ENCODE data around the gene RETSAT.
"Not testable (repeated sequence)": the region's sequence is repeated elsewhere in the genome, so short reads cannot be mapped to it uniquely, and the experiment has no call there.

RETSAT gene

GRCh38 chr2:85357736-85358135 lies 3.4 kb upstream of the RETSAT start:
- no peak overlapping the region for H3K27ac ChIP-seq
- TF ChIP-seq CTCF (IDR thresholded peaks at IDR 0.05) (no peak), ZFX (IDR thresholded peaks at IDR 0.05; ENCODE audit: borderline replicate concordance) (no peak)

- no peak overlapping the region for H3K27ac ChIP-seq
- TF ChIP-seq ZFX (IDR thresholded peaks at IDR 0.05; ENCODE audit: borderline replicate concordance) (no peak), CTCF (IDR thresholded peaks at IDR 0.05) (no peak)
Observed at GRCh38 chr2:85356186-85356585, 1.9 kb upstream of the RETSAT start.

GRCh38 chr2:85355521-85355920 lies 1.2 kb upstream of the RETSAT start:
- H3K27ac ChIP-seq, result peak overlapping the region; percentile 74; the same call in 1 of the 2 replicates
- no peak for TF ChIP-seq ZFX (IDR thresholded peaks at IDR 0.05; ENCODE audit: borderline replicate concordance)
- no peak for TF ChIP-seq CTCF (IDR thresholded peaks at IDR 0.05)

GRCh38 chr2:85355073-85355410 lies 714 bp upstream of the RETSAT start:
- TF ChIP-seq CTCF (IDR thresholded peaks at IDR 0.05) (no peak), ZFX (IDR thresholded peaks at IDR 0.05; ENCODE audit: borderline replicate concordance) (no peak)
- H3K27ac ChIP-seq, result peak overlapping the region; percentile 74

- H3K27ac ChIP-seq, result peak overlapping the region; percentile 74
- TF ChIP-seq ZFX (IDR thresholded peaks at IDR 0.05; ENCODE audit: borderline replicate concordance) (no peak), CTCF (IDR thresholded peaks at IDR 0.05) (no peak)
Observed at GRCh38 chr2:85353876-85354285, 447 bp downstream of the RETSAT start.

- no peak overlapping the region for H3K27ac ChIP-seq
- TF ChIP-seq ZFX (IDR thresholded peaks at IDR 0.05; ENCODE audit: borderline replicate concordance) (no peak), CTCF (IDR thresholded peaks at IDR 0.05) (no peak)
Observed at GRCh38 chr2:85347599-85347998, 6.7 kb downstream of the RETSAT start.

GRCh38 chr2:85344356-85344954 lies 9.9 kb downstream of the RETSAT start:
- no peak overlapping the region for H3K27ac ChIP-seq
- TF ChIP-seq CTCF (IDR thresholded peaks at IDR 0.05) (no peak), ZFX (IDR thresholded peaks at IDR 0.05; ENCODE audit: borderline replicate concordance) (no peak)

GRCh38 chr2:85343207-85343895 lies 11.0 kb downstream of the RETSAT start:
- H3K27ac ChIP-seq, result not testable (repeated sequence)
